CD4-positive, alpha-beta memory T cell (primary cell): ENCODE results near the gene TMEM272. TPM values are rescaled to one million over a fixed set of nuclear protein-coding genes. Genes with fewer than 3 reads are reported as not detected.
A peak's percentile ranks its signal among the peaks of the same experiment; 100 is the strongest.

Source experiments
- CTCF ChIA-PET: fragments of 350-600 bp; sonication (Branson Sonifier 250); formaldehyde crosslinking; loops from one replicate; lab custom pipeline; 2021; ENCODE audit warnings: inconsistent platforms; ENCODE audit not compliant: partially characterized antibody; lab: Charles Lee
- POLR2A ChIA-PET: fragments of 350-600 bp; sonication (Branson Sonifier 250); formaldehyde crosslinking; loops from one replicate; lab custom pipeline; 2021; ENCODE audit not compliant: partially characterized antibody; lab: Charles Lee
- DNase-seq, 5 donors: peaks; one replicate each; pipeline versions ENCODE4 v3.0.0 to v3.0.0-alpha.2; 2020 to 2022; ENCODE audit warnings: mixed read lengths in 1 of 5
- H3K27ac ChIP-seq: one replicate; pipeline ENCODE4 v1.7.0; 2013; ENCODE audit warnings: low read depth, low read length
- H3K27me3 ChIP-seq: 2 replicates; pipeline ENCODE4 v1.7.0; 2013; ENCODE audit warnings: mild to moderate bottlenecking, low read length, moderate library complexity; ENCODE audit not compliant: insufficient read depth
- H3K36me3 ChIP-seq: 2 replicates; pipeline ENCODE4 v1.7.0; 2013; ENCODE audit warnings: mild to moderate bottlenecking, low read length, moderate library complexity; ENCODE audit not compliant: insufficient read depth
- H3K4me1 ChIP-seq: 2 replicates; pipeline ENCODE4 v1.7.0; 2013; ENCODE audit warnings: mild to moderate bottlenecking, low read length, moderate library complexity; ENCODE audit not compliant: insufficient read depth
- H3K4me3 ChIP-seq, 2 donors: one replicate each; pipeline ENCODE4 v1.7.0; 2013; ENCODE audit warnings: low read length in 2 of 2, mild to moderate bottlenecking in 1 of 2
- H3K9me3 ChIP-seq, 2 donors: one replicate each; pipeline ENCODE4 v1.7.0; 2013; ENCODE audit warnings: low read length in 2 of 2, control low read depth in 1 of 2; ENCODE audit not compliant: control insufficient read depth in 1 of 2
- H3K27ac Mint-ChIP-seq, 7 donors: one replicate each; pipeline ENCODE4 v1.8.0; 2020 to 2021; ENCODE audit warnings: mixed read lengths in 7 of 7, mild to moderate bottlenecking in 6 of 7, inconsistent platforms in 3 of 7, moderate library complexity in 3 of 7
- H3K27me3 Mint-ChIP-seq, 2 donors: one replicate each; pipeline ENCODE4 v1.8.0; 2020 to 2021; ENCODE audit warnings: mixed read lengths in 2 of 2
- H3K36me3 Mint-ChIP-seq, 2 donors: one replicate each; pipeline ENCODE4 v1.8.0; 2020 to 2021; ENCODE audit warnings: mixed read lengths in 2 of 2, inconsistent platforms in 1 of 2, mild to moderate bottlenecking in 1 of 2
- H3K4me1 Mint-ChIP-seq, 4 donors: one replicate each; pipeline ENCODE4 v1.8.0; 2020 to 2021; ENCODE audit warnings: mixed read lengths in 4 of 4, mild to moderate bottlenecking in 1 of 4
- H3K4me3 Mint-ChIP-seq, 8 donors: one replicate each; pipeline ENCODE4 v1.8.0; 2020 to 2021; ENCODE audit warnings: mixed read lengths in 8 of 8, mild to moderate bottlenecking in 7 of 8, moderate library complexity in 6 of 8, inconsistent platforms in 3 of 8
- H3K9me3 Mint-ChIP-seq, 8 donors: one replicate each; pipeline ENCODE4 v1.8.0; 2020 to 2021; ENCODE audit warnings: mixed read lengths in 8 of 8, mild to moderate bottlenecking in 5 of 8, inconsistent platforms in 3 of 8, moderate library complexity in 1 of 8
- intact Hi-C: fragments of 100-400 bp; cut with micrococcal nuclease; formaldehyde crosslinking; loops from one replicate; pipeline ENCODE4 v1.15.1; 2023
- polyA plus RNA-seq, 2 donors: library from polyadenylated mRNA; unstranded; fragments of 300-500 nt; fragmentation: Illumina TruSeq; gene quantifications; one replicate each; pipeline ENCODE4 v1.2.3, GENCODE V29; 2021
- total RNA-seq, 2 experiments: library from RNA; stranded (reverse); gene quantifications; one replicate each; pipeline ENCODE4 v1.2.3, GENCODE V29; 2021

The TMEM272 gene
- total and polyA plus RNA-seq, 4 experiments from 2014 or later, result 0.41 to 9.0 (median 7.9) TPM; not detected in 1

DNA sequence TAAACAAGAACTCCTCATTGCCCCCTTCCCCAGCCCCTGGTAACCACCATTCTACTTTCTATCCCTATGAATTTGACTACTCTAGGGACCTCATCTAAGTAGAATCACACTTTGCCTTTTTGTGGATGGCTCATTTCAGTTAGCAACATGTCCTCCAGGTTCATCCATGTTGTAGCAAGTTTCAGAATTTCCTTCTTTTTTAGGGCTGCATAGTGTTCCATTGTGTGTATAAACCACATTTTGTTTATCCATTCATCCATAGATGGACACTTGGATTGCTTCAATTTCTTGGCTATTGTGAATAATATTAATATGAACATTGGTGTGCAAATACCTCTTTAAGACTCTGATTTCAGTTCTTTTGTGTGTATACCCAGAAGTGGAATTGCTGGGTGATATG lies 36.2 kb downstream of the TMEM272 start:
- H3K27me3 ChIP-seq, result no peaks in the 10 kb centered on the region
- POLR2A ChIA-PET, result interaction anchor here (13.8 to 14.5 kb wide), 2 partner anchors 15 to 357 kb away, joined by 220 to 288 read pairs; partner anchors contain the start of gene INTS6
- H3K27me3 Mint-ChIP-seq, result no peaks in the 10 kb centered on the region
- H3K36me3 Mint-ChIP-seq, result peaks cover 25 to 41% of the 10 kb centered on the region in 2 donors
- peaks cover 37% of the 10 kb centered on the region for H3K4me1 ChIP-seq
- peaks cover 31 to 57% (median 43%) of the 10 kb centered on the region in 4 donors for H3K4me1 Mint-ChIP-seq
- CTCF ChIA-PET, result no interaction called here
- H3K4me3 ChIP-seq, result no peak overlapping the region
- intact Hi-C loops, result no loop called here
- H3K9me3 Mint-ChIP-seq, result peaks cover 0 to 2% (median 0%) of the 10 kb centered on the region in 8 donors
- peak overlapping the region; percentile 3 to 98 (median 64) for H3K27ac Mint-ChIP-seq
- H3K27ac ChIP-seq, result no peak overlapping the region
- peaks cover 17% of the 10 kb centered on the region for H3K36me3 ChIP-seq
- no peak overlapping the region for H3K4me3 Mint-ChIP-seq
- DNase-seq, result no peak
- no peaks in the 10 kb centered on the region for H3K9me3 ChIP-seq

DNA sequence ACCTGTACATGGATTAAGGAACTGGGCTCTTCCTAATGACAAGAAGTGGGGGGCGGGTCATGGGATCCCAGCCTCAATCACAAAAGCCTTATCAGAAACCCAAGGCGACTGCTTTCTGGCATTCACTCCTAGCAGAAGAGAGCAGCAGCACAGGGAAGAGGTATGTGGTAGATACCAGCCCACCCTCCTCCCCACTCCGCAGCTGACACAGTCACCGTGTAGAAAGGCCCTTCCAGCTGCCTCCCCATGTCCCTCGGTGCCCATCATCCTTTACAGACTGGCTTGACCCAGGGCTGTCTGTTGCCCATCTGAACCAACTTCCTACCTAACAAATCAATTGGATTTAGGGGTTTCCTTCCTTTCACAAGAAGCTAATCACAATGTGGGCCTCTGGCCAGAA lies 37.9 kb downstream of the TMEM272 start:
- H3K27ac ChIP-seq, result peak overlapping the region; percentile 8
- H3K36me3 ChIP-seq, result peaks cover 10% of the 10 kb centered on the region
- H3K4me3 Mint-ChIP-seq, result peak overlapping the region in 1 of 8 donors; percentile 15
- peaks cover 0 to 5% (median 0%) of the 10 kb centered on the region in 8 donors for H3K9me3 Mint-ChIP-seq
- peak overlapping the region; percentile 55 to 99 (median 84) for H3K27ac Mint-ChIP-seq
- H3K4me1 Mint-ChIP-seq, result peaks cover 31 to 65% (median 45%) of the 10 kb centered on the region in 4 donors
- no peak overlapping the region for H3K4me3 ChIP-seq
- no peaks in the 10 kb centered on the region for H3K27me3 Mint-ChIP-seq
- H3K36me3 Mint-ChIP-seq, result peaks cover 20 to 41% of the 10 kb centered on the region in 2 donors
- no peaks in the 10 kb centered on the region for H3K27me3 ChIP-seq
- no peak for DNase-seq
- ChIA-PET CTCF (interaction anchor here (0.8 to 4.1 kb wide), 6 partner anchors 8 to 25 kb away, joined by 3 to 38 read pairs (median 6); no protein-coding TSS in a partner anchor), POLR2A (interaction anchor here (1.2 to 14.5 kb wide), 4 partner anchors 7 to 355 kb away, joined by 3 to 288 read pairs (median 122); partner anchors contain the start of gene INTS6)
- H3K9me3 ChIP-seq, result no peaks in the 10 kb centered on the region
- intact Hi-C loops, result no loop called here
- peaks cover 45% of the 10 kb centered on the region for H3K4me1 ChIP-seq

DNA sequence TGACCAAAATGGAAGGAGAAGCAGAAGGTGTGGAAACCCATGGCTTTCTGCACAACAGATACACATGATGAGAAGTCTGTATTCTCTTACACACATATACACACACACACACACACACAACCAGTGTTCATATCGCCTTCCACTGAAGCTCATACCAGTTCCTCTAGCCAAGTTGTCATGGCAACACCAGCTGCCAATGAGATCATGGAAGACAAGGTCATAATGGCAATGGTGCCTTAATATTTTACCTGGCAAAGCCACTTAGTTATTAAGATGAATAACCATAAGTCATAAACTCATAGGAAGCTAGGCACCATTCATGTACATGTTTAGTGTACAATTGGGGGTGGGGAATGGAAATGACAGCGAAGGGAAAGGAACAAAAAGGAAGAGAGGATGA lies 38.4 kb downstream of the TMEM272 start:
- Histone ChIP-seq H3K9me3 (no peaks in the 10 kb centered on the region), H3K27me3 (no peaks in the 10 kb centered on the region), H3K27ac (peak overlapping the region; percentile 8), H3K36me3 (peaks cover 7% of the 10 kb centered on the region), H3K4me1 (peaks cover 45% of the 10 kb centered on the region), H3K4me3 (no peak overlapping the region)
- Mint-ChIP-seq H3K9me3 (peaks cover 0 to 7% (median 0%) of the 10 kb centered on the region in 8 donors), H3K36me3 (peaks cover 18 to 38% of the 10 kb centered on the region in 2 donors), H3K27ac (peak overlapping the region; percentile 48 to 99 (median 97)), H3K4me1 (peaks cover 35 to 65% (median 46%) of the 10 kb centered on the region in 4 donors), H3K4me3 (peak overlapping the region in 1 of 8 donors; percentile 53), H3K27me3 (no peaks in the 10 kb centered on the region)
- POLR2A ChIA-PET, result interaction anchor here (1.2 to 14.5 kb wide), 4 partner anchors 8 to 354 kb away, joined by 3 to 288 read pairs (median 122); partner anchors contain the start of gene INTS6
- CTCF ChIA-PET, result interaction anchor here (0.8 to 4.1 kb wide), 6 partner anchors 8 to 26 kb away, joined by 3 to 38 read pairs (median 6); no protein-coding TSS in a partner anchor
- intact Hi-C loops, result no loop called here
- DNase-seq, result peak in 1 of 5 donors; percentile 74

DNA sequence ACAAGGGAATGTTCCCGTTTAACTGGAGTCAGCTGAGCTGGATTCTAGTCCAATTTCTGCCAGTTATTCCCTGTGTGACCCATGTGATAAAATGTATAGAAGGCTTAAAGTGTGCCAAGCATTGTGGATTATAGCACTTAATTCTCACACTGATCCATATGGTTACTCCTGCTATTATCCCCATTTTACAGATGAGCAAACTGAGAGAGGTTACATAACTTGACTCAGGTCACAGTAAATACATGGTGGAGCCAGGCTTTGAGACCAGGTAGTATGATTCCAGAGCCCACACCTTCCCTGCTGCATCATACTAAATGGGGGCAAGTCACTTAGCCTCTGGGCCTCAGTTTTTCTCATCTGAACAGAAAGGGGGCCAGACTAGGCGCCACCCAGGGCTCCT lies 39.1 kb downstream of the TMEM272 start:
- CTCF ChIA-PET, result interaction anchor here (1.0 to 4.1 kb wide), 6 partner anchors 8 to 26 kb away, joined by 4 to 38 read pairs (median 6); no protein-coding TSS in a partner anchor
- Histone ChIP-seq H3K4me3 (no peak overlapping the region), H3K36me3 (peaks cover 7% of the 10 kb centered on the region), H3K27ac (peak overlapping the region; percentile 96), H3K4me1 (peaks cover 47% of the 10 kb centered on the region), H3K27me3 (no peaks in the 10 kb centered on the region), H3K9me3 (no peaks in the 10 kb centered on the region)
- intact Hi-C loops, result loop anchor here (2.0 kb wide), 2 partner anchors 389 to 847 kb away; partner anchors contain the start of gene SUGT1
- H3K4me1 Mint-ChIP-seq, result peaks cover 34 to 67% (median 47%) of the 10 kb centered on the region in 4 donors
- H3K9me3 Mint-ChIP-seq, result peaks cover 0 to 7% (median 0%) of the 10 kb centered on the region in 8 donors
- DNase-seq, result no peak
- peak overlapping the region in 2 of 8 donors; percentile 92 to 98 for H3K4me3 Mint-ChIP-seq
- no peaks in the 10 kb centered on the region for H3K27me3 Mint-ChIP-seq
- peak overlapping the region; percentile 96 to 99 (median 98) for H3K27ac Mint-ChIP-seq
- POLR2A ChIA-PET, result interaction anchor here (1.0 to 14.5 kb wide), 9 partner anchors 8 to 1870 kb away, joined by 3 to 288 read pairs (median 5); partner anchors contain the start of genes INTS6, NEK3 and SPRYD7
- H3K36me3 Mint-ChIP-seq, result peaks cover 16 to 37% of the 10 kb centered on the region in 2 donors

DNA sequence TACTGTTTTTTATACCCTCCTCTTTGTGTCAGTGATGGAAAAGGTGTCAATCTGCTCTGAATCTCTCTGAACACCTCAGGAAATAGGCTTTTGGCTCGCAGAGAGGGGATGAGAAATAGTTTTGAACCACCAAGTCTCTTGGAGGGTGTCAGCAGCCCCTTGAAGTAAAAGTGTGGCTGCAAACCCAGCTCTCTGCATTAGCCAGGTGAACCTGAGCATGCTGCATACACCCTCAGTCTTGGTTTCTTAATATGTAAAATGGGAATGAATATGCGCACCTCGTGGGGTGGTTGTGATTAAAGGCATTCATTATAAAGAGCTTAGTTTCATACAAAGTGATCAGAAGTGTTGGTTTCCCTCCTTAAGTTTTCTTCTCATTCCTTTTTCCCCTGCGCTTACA lies 39.7 kb downstream of the TMEM272 start:
- Mint-ChIP-seq H3K36me3 (peaks cover 16 to 37% of the 10 kb centered on the region in 2 donors), H3K27ac (peak overlapping the region; percentile 96 to 99 (median 98)), H3K4me3 (peak overlapping the region; percentile 91 to 98 (median 95)), H3K4me1 (peaks cover 34 to 67% (median 47%) of the 10 kb centered on the region in 4 donors), H3K27me3 (no peaks in the 10 kb centered on the region), H3K9me3 (peaks cover 0 to 7% (median 0%) of the 10 kb centered on the region in 8 donors)
- CTCF ChIA-PET, result interaction anchor here (1.0 to 4.1 kb wide), 4 partner anchors 10 to 27 kb away, joined by 5 to 38 read pairs (median 16); no protein-coding TSS in a partner anchor
- H3K9me3 ChIP-seq, result no peaks in the 10 kb centered on the region
- intact Hi-C loops, result loop anchor here (2.0 kb wide), 2 partner anchors 389 to 847 kb away; partner anchors contain the start of gene SUGT1
- POLR2A ChIA-PET, result interaction anchor here (0.9 to 14.5 kb wide), 12 partner anchors 9 to 1869 kb away, joined by 3 to 288 read pairs (median 4); partner anchors contain the start of genes INTS6, NEK3 and SPRYD7
- no peaks in the 10 kb centered on the region for H3K27me3 ChIP-seq
- no peak for DNase-seq
- H3K27ac ChIP-seq, result peak overlapping the region; percentile 96
- H3K4me1 ChIP-seq, result peaks cover 45% of the 10 kb centered on the region
- H3K36me3 ChIP-seq, result peaks cover 7% of the 10 kb centered on the region
- peak overlapping the region; percentile 76 to 88 for H3K4me3 ChIP-seq

DNA sequence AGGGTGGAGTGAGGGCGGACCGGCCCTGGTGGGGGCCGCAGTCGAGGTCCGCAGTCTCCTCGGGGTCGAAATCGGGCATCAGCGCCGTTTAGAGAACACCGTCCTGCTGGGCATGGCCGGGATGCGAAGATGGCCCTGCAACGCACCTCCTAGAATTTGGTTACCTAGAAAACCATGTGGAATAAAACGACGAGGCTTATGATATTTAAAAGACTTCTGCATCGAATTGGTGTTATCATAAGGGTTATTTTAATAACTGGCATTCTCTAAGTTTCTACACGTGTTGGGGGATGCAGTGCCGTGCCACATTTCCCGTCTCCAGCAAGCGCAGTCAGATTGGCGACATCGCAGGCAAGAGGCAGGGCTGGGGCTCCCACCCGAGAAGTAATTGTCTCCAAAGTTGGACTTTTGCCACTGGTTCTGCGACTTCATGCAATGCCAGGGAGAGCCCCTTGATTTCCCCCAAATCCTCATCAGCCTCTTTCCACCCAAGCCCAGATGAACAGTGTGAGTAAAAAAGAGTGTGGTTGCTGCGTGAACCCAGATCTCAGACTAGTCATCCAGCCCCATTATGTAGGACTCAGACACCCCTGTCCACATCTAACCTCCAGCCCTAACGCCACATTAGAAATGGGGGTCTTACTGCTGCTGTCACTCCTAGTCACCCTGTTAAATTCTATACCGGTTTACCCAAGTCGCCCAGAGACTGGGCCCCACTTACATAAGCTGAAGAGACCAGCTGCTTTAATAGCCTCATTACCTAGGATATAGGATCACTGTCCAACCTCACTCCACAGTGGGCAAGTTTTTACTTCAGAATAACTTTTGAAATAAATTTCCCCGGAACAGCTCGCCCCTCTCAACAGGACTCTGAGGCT lies 40.4 kb downstream of the TMEM272 start:
- H3K4me1 Mint-ChIP-seq, result peaks cover 34 to 67% (median 48%) of the 10 kb centered on the region in 4 donors
- H3K36me3 Mint-ChIP-seq, result peaks cover 12 to 34% of the 10 kb centered on the region in 2 donors
- no peaks in the 10 kb centered on the region for H3K9me3 ChIP-seq
- H3K4me1 ChIP-seq, result peaks cover 45% of the 10 kb centered on the region
- peaks cover 3% of the 10 kb centered on the region for H3K36me3 ChIP-seq
- ChIA-PET POLR2A (interaction anchor here (0.9 to 14.5 kb wide), 13 partner anchors 10 to 1868 kb away, joined by 3 to 288 read pairs (median 5); partner anchors contain the start of genes INTS6, NEK3 and SPRYD7), CTCF (interaction anchor here (1.0 to 4.1 kb wide), 4 partner anchors 10 to 28 kb away, joined by 5 to 38 read pairs (median 16); no protein-coding TSS in a partner anchor)
- no peaks in the 10 kb centered on the region for H3K27me3 ChIP-seq
- peak overlapping the region; percentile 96 for H3K27ac ChIP-seq
- H3K9me3 Mint-ChIP-seq, result peaks cover 0 to 7% (median 0%) of the 10 kb centered on the region in 8 donors
- H3K27me3 Mint-ChIP-seq, result no peaks in the 10 kb centered on the region
- H3K4me3 ChIP-seq, result peak overlapping the region; percentile 76 to 88
- H3K27ac Mint-ChIP-seq, result peak overlapping the region; percentile 96 to 99 (median 98)
- peak overlapping the region; percentile 91 to 98 (median 95) for H3K4me3 Mint-ChIP-seq
- intact Hi-C loops, result loop anchor here (1.0 to 2.0 kb wide), 4 partner anchors 11 to 848 kb away; partner anchors contain the start of gene SUGT1
- peak in 1 of 5 donors; percentile 74 for DNase-seq
